Mammary epithelial cell (primary cell): ENCODE results near the gene P2RX1.

Experiments used
- CTCF ChIP-seq, 2 donors: IDR thresholded peaks in 1 of 2; conservative IDR thresholded peaks in 1 of 2; 2 replicates each; pipeline ENCODE4 v1.5.1; 2011 to 2012; ENCODE audit warnings: inconsistent platforms in 2 of 2, low read length in 2 of 2, mild to moderate bottlenecking in 2 of 2, control low read depth in 1 of 2, low read depth in 1 of 2; ENCODE audit not compliant: insufficient read depth in 1 of 2; ENCODE audit errors: extremely low read depth in 1 of 2
- EZH2 ChIP-seq: IDR thresholded peaks from 2 replicates; pipeline ENCODE4 v1.6.1; 2012; ENCODE audit warnings: low read length, inconsistent platforms, borderline replicate concordance

DNA sequence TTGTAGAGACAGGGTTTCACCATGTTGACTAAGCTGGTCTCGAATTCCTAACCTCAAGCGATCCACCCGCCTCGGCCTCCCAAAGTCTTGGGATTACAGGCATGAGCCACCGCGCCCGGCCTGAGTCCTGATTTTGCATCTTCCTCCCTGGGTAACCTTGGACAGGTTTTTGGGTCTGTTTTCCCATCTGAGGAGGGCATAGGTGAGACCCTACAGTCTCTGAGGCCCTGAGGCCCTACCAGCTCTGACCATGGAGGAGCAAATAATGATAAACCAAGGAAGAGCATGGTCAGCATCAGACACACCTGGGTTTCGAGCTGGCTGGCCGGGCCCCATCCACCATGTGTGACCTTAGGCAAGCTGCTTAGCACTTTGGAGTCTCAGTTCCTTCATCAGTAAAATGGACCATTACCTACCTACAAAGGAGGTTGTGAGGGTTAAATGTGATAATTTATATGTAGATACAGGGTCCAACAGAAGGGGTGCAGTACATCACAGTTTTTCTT, 69.0 kb downstream of the P2RX1 start:
- no peak for TF ChIP-seq CTCF (conservative IDR thresholded peaks at IDR 0.05 in 1 of 2, IDR thresholded peaks at IDR 0.05 in 1 of 2; ENCODE audit: extremely low read depth in 1 of 2, insufficient read depth in 1 of 2, low read depth in 1 of 2, low read length in 2 of 2)
- TF ChIP-seq EZH2: no peak
